GM10266 (cell line): Measurements from ENCODE around the gene CNTLN.

Experiments used
- DNase-seq: peaks from one replicate; pipeline ENCODE4 v3.0.0; 2012; ENCODE audit errors: extremely low spot score
- TF ChIP-seq, protein P1 (sequence below): IDR thresholded peaks from 2 replicates; pipeline ENCODE4 v1.5.1; 2012; ENCODE audit warnings: mild to moderate bottlenecking, low read depth; ENCODE audit not compliant: control insufficient read depth, insufficient read depth; ENCODE audit errors: missing control alignments

CNTLN gene

DNA sequence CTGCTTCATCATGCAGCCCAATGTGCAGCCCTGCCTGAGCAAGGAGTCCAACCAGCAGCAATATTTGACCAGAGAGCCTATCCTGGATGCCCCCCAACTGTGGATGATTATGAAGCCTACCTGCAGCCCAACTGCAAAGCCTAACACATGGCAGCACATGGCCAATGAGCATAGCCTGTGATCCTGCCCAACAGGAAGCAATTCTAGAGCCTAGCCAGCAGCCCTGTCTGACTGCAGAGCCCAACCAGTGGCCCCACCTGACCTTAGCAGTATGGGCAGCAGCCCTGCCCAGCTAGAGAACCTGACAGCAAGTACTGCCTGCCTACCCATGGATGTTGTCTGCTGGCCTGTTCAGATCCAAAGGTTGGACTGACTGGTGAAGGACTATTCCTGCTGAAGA is 346.7 kb downstream of the CNTLN start:
- no peak for DNase-seq
- TF ChIP-seq, protein P1, sequence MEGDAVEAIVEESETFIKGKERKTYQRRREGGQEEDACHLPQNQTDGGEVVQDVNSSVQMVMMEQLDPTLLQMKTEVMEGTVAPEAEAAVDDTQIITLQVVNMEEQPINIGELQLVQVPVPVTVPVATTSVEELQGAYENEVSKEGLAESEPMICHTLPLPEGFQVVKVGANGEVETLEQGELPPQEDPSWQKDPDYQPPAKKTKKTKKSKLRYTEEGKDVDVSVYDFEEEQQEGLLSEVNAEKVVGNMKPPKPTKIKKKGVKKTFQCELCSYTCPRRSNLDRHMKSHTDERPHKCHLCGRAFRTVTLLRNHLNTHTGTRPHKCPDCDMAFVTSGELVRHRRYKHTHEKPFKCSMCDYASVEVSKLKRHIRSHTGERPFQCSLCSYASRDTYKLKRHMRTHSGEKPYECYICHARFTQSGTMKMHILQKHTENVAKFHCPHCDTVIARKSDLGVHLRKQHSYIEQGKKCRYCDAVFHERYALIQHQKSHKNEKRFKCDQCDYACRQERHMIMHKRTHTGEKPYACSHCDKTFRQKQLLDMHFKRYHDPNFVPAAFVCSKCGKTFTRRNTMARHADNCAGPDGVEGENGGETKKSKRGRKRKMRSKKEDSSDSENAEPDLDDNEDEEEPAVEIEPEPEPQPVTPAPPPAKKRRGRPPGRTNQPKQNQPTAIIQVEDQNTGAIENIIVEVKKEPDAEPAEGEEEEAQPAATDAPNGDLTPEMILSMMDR = no peak

DNA sequence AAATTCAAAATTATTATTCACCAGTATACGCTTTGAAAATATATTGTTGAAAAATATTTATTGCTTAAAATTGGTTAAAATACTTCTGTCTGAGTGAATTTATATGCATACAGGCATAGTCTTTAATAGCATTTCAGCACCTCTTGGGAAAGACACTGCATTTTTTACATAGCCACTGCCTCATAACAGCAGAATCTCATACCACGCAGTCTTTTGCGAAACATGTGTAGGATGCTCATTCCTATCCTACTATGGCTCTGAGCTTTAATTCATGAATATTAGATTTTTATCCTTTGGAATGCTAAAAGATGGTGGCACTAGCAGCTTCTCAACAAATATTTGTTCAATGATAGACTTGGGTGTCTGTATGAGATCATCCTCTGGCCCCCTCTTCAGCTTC is 350.1 kb downstream of the CNTLN start:
- DNase-seq = no peak
- TF ChIP-seq, protein P1 = no peak

DNA sequence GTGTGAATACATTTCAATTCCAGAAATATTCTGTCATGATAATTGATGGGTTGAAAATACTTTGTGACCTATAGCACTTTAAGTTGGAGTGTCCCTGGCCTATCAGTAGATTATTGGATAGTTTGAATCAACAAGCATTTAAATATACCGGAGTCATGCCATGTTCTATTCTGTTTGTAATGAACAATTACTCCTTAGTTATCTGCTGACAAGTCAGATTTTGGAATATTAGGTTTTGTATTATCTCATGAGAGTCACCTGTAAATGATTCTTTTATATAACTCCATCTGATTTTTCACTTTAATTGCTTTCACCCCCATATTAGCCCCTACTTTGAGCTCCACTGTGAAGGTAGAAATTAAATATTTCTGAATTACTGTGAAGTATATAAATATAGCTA is 351.6 kb downstream of the CNTLN start:
- TF ChIP-seq, protein P1 = no peak
- DNase-seq = no peak

DNA sequence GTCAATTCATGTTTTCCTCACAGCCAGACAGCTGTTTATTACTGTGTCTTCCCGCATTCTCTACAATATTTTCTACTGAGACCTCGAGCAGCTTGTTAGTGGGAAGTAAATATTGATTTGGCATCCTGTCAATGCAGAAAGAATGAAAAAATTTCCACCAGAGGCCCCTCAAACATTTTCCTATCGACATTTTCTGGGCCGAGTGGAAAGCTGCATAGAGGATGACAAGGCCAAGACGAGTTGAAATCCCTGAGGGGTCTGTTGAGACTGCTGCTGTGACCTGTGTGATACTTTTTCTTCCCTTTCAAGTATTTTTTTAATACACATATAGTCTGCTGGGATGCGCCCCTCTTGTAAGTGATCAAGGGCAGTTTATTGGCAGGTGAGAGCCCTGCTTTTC is 352.6 kb downstream of the CNTLN start:
- TF ChIP-seq, protein P1 = no peak
- no peak for DNase-seq

DNA sequence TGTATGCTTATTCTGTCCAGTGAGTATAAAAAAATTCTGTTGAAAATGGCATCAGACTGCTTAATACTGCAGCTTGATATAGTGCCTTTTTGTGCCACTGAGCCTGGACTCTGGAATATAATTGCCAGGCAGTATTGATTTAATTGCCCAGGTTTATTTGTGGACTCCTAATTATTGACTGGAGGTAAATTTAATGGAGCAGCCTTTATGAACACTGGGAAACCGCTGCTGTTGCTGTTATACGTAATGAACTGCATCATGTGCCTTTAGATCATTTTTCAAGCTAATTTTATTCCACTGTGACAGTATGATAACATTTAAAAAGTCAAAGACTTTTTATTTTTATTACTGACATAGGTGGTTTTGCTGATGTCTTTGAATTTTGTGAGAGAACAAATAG is 353.8 kb downstream of the CNTLN start:
- no peak for DNase-seq
- TF ChIP-seq, protein P1 = no peak

DNA sequence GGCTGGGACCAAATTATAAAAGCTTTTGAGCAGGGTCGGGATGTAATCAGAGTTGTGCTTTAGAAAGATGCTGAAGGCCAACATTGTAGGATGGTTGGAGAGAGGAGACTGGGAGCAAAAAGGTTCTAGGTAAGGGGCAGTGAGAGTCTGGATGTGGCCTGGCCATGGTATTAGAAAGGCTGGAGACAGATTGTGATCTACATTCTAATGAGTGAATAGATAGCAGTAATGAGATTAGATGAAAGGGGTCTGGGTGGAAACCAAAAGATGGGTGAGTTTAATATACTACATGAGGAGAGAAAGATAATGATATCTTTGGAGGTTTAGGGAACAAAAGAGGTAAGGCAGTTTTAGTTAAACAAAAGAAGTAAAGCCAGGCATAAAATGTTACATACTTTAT is 355.3 kb downstream of the CNTLN start:
- no peak for DNase-seq
- TF ChIP-seq, protein P1 = no peak

DNA sequence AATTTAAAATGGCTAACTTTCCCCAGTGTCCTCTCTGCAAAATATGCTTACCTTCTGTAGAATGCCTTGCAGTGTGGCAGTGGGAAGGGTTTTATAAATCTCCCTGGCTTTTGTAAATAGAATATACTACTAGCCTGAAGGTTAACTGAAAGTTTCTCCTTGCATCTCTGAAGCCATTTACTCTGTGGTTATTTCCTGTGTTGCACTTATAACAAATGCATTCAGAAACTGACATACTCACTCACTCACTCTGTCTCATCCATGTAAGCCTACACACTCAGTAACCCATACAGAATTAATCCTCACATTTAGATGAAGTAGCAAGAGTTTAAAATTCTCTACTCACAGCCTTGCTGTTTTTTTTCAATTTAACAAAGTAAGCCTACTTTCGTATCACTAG is 356.9 kb downstream of the CNTLN start:
- TF ChIP-seq, protein P1 = no peak
- no peak for DNase-seq
